ENCODE results near the gene FHIT.

FHIT gene

GRCh38 chr3:60182697-60183096 is 1068.6 kb downstream of the FHIT start:
- intact Hi-C loops (cut with DNase I), result no loop called here
- no peak for DNase-seq

DNA sequence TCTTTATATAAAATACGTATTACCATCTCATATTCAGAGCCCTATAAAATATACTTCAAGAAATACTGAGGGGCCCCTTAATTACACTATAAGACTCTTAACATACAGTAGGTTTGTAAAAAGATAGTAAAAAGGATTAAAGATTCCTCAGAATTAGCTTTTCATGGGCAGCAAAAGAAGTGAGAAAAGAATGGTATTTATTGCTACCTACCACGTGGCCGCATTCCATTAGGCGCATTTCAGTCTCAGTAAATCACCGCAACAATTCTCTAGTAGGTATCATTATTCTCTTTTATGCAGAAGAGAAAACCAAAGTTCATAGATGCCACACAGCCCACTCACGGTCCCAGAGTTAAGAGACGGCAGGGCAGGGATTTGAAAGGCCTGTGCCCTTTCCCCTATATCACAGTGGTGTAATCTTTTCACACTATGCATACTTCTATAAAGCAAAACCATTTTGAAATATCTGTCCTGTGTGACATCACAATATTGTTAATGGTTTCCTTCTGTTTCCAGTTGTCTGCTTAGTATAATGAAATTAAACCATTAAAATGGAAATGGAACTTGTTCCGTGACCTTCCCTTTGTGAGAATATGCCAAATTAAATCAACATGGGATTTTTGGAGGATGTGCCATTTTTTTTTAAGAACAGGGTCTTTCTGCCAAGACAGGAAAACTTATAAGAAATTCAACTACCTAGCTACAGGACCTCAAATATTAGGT is 1072.2 kb downstream of the FHIT start:
- intact Hi-C loops (cut with DNase I), result no loop called here
- DNase-seq, result no peak

DNA sequence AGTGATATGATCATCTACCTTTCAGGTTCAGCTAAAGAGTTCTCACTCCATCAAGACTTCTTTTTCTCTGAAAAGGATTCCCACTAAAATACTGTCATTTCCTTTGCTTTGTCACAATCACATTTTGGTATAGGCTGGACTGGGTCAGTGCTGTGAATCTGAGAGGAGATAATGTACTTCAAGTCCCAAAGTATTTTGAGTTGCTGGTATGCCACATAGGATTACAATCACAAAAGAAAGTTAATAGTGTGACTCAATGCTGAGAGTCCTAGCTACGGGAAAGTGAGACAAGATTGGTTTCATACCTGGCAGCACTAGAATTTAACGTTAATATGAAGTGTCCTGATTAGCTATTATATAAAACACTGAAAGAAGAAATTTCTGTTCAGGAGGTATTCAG is 1073.5 kb downstream of the FHIT start:
- intact Hi-C loops (cut with DNase I), result no loop called here
- DNase-seq, result no peak

GRCh38 chr3:60176614-60177013 is 1074.6 kb downstream of the FHIT start:
- intact Hi-C loops (cut with DNase I), result no loop called here
- DNase-seq, result no peak

DNA sequence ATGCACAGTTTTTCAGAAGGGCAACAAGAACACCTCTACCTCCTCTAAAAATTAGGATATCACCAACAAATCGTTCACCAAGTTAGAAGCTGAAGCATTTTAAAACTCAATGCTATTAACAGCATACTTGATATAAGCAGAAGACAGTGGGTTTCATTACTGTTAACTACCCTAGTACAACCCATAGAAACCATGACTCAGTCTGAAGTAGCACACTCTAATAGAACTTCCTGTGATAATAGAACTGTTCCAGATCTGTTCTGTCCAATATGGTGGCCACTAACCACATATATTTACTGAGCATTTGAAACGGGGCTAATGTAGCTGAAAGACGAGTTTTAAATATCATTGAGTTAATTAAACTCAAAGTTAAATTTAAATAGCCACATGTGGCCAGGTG is 1075.6 kb downstream of the FHIT start:
- intact Hi-C loops (cut with DNase I), result no loop called here
- DNase-seq, result no peak

DNA sequence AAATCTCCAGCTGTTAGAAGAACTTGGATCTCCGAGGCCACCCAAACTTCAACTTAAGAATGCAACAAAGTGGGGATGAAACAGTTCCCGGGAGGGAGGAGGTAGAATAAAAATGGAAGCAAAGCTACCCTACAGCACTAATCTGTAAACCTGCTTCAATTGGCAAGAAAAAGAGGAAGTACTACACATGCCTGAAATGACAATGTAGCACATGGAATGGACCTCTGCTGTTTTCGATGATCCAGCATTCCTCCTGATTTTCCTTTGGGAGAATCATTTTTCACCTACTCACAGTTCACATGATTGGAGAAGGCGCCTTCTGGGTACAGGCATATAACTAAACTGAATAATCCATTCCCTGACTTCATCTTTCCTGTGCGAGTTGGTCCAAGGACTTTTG is 1081.5 kb downstream of the FHIT start:
- intact Hi-C loops (cut with DNase I), result no loop called here
- no peak for DNase-seq

DNA sequence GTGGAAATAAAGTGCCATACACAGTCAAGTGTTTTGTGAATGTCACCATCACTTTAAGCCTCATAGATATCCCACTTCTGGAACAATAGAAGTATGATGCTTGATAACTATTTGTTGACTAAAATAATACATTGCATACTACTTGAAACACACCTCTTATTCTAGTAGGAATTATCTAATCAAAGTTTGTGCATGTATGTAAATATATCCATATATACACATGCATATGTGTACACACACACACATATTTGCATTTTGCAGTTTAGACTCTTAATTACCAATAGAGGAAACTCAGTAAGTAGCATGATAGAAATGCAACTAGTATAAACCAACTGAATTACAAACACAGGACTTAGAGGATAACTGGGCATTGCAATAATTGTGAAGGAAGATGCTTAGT is 1084.1 kb downstream of the FHIT start:
- no peak for DNase-seq
- intact Hi-C loops (cut with DNase I), result no loop called here

DNA sequence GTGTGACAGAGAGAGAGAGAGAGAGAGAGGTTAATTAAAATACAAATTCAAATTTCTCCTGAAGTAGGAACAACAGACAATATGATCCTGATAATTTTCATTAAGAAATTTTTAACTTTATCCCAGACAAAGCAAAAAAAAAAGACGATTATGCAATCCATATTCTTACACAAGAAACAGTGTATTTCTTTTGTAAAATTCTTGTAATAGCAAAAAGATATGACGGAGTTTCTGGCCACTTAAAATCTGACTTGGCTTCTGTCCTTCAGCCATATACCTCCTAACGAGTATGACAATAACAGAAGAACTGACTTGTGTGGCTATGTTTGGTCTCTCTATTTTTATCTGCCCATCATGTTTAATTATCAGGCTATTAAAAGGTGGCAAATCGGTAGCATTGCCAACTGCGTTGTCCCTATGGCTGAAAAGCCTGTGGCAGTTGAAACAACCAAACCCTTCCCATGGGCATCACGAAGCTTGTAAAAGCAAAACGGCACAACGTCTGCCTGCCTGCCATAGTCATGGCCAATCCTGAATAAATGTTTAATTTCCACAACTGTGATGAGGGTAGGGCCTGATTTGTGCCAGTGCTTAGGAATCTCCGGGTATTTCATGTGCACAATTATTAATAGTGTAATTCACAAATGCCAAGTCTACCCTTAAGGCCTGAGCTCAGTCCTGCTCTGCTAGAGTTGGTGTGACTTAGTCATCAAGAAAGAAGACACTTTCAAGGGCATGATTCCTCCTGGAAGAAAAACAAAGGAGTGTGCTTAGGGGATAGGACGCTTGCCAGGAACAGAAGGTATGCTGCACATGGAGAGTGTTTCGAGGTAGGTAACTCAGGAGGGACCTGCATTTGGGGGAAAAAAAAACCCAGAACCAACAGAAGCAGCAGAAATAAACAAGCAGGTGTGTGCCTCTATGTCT is 1090.2 kb downstream of the FHIT start:
- intact Hi-C loops (cut with DNase I), result no loop called here
- no peak for DNase-seq

- intact Hi-C loops (cut with DNase I), result no loop called here
- DNase-seq, result no peak
Measured at GRCh38 chr3:60160111-60160821, 1091.0 kb downstream of the FHIT start.

DNA sequence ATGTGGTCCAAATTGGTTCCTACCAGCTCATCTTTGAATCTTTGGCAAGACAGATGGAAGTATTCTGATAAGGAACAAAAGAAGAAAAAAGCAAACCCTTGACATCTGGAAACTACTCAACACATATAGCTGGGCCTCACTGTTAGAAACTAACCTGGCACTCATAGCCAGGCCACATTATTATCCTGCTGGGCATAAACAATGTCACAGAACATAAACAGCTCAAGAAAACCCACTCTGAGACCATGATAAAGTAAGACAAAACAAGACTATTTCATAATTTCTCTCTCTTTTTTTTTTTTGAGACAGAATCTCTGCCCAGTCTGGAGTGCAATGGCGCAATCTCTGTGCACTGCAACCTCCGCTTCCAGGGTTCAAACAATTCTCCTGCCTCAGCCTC is 1093.2 kb downstream of the FHIT start:
- DNase-seq, result no peak

GRCh38 chr3:60154011-60154410 is 1097.2 kb downstream of the FHIT start:
- DNase-seq, result no peak
- intact Hi-C loops (cut with DNase I), result no loop called here

More for the DNA sequence above, 1093.2 kb downstream of the FHIT start:
- intact Hi-C loops (cut with DNase I), result no loop called here

- intact Hi-C loops (cut with DNase I), result no loop called here
- DNase-seq, result no peak
Measured at GRCh38 chr3:60153221-60153999, 1097.8 kb downstream of the FHIT start.

GRCh38 chr3:60149501-60149900 is 1101.8 kb downstream of the FHIT start:
- intact Hi-C loops (cut with DNase I), result no loop called here
- no peak for DNase-seq

DNA sequence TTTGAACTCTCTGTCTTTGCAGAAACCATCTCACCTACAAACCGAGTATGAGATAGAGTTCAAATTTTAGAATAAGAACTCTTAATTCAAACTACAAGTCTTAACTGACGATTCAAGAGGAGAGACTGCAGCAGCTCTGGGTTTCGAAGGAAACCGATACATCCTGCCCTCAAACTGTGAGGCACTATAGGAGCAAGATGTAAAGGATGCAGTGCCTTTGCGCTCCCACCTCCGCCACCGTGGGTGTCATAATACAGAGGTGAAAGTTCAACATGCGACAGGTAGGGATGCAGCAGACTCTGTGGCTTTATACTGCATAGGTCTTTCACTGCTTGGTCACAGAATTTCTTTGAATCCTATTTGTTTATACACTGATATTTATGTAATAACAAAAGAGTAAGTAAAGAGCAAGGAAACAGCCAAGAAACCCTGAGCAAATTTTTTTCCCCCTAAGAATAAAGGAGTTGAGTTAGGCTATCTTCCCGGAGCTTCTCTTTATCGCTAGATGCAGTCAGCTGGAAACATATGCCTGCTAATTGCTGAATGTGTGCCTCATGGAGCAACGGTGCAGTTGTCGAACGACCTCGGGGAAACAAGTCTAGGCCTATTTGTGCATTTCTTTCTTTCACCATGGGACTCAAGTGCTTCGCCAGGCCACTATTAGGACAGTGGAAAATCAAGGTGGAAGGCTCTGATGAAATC is 1103.9 kb downstream of the FHIT start:
- DNase-seq, result no peak
- intact Hi-C loops (cut with DNase I), result no loop called here

- intact Hi-C loops (cut with DNase I), result no loop called here
- DNase-seq, result peak in 19 of 42 donors; percentile 5 to 66 (median 24)
Measured at GRCh38 chr3:60146121-60146520, 1105.1 kb downstream of the FHIT start.

DNA sequence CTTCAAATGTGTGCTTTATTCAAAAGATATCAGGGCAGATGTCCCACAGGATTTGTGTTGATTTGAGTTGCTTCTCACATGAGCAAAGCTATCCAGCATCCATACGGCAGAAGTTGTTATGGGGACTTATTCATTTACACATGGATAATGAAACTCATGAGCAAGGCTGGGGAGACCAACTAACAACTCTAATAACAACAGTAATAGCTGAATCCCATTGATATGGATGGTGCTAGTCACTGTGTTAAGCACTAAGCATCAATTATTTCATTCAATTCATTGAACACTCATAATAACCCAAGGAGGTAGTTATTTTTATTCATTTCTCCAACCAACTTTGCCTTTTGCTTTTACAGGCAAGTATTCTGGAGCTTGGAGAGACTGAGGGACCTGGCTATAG is 1107.2 kb downstream of the FHIT start:
- intact Hi-C loops (cut with DNase I), result no loop called here

GRCh38 chr3:60142009-60142408 is 1109.2 kb downstream of the FHIT start:
- DNase-seq, result no peak
- intact Hi-C loops (cut with DNase I), result no loop called here

More for the DNA sequence above, 1107.2 kb downstream of the FHIT start:
- no peak for DNase-seq

- intact Hi-C loops (cut with DNase I), result no loop called here
- DNase-seq, result no peak
Measured at GRCh38 chr3:60140160-60140559, 1111.1 kb downstream of the FHIT start.

GRCh38 chr3:60136601-60137000 is 1114.7 kb downstream of the FHIT start:
- intact Hi-C loops (cut with DNase I), result no loop called here

More at GRCh38 chr3:60136601-60137000, 1114.7 kb downstream of the FHIT start:
- no peak for DNase-seq
